ENCODE results near the gene KIF4A.
A peak's percentile ranks its signal among the peaks of the same experiment; 100 is the strongest.
"Not testable (repeated sequence)": the region's sequence is repeated elsewhere in the genome, so short reads cannot be mapped to it uniquely, and the experiment has no call there.

The KIF4A gene, protein sequence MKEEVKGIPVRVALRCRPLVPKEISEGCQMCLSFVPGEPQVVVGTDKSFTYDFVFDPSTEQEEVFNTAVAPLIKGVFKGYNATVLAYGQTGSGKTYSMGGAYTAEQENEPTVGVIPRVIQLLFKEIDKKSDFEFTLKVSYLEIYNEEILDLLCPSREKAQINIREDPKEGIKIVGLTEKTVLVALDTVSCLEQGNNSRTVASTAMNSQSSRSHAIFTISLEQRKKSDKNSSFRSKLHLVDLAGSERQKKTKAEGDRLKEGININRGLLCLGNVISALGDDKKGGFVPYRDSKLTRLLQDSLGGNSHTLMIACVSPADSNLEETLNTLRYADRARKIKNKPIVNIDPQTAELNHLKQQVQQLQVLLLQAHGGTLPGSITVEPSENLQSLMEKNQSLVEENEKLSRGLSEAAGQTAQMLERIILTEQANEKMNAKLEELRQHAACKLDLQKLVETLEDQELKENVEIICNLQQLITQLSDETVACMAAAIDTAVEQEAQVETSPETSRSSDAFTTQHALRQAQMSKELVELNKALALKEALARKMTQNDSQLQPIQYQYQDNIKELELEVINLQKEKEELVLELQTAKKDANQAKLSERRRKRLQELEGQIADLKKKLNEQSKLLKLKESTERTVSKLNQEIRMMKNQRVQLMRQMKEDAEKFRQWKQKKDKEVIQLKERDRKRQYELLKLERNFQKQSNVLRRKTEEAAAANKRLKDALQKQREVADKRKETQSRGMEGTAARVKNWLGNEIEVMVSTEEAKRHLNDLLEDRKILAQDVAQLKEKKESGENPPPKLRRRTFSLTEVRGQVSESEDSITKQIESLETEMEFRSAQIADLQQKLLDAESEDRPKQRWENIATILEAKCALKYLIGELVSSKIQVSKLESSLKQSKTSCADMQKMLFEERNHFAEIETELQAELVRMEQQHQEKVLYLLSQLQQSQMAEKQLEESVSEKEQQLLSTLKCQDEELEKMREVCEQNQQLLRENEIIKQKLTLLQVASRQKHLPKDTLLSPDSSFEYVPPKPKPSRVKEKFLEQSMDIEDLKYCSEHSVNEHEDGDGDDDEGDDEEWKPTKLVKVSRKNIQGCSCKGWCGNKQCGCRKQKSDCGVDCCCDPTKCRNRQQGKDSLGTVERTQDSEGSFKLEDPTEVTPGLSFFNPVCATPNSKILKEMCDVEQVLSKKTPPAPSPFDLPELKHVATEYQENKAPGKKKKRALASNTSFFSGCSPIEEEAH

GRCh38 chrX:70289793-70290770 lies at the start of gene KIF4A, which contains the start of gene PDZD11:
TSS of gene KIF4A (plus strand) at chrX:70290104. CDS start at chrX:70290459, 355 bp downstream.
TSS of gene PDZD11 (minus strand) at chrX:70289927. CDS start at chrX:70289341, 586 bp downstream.
- peak within 1 kb of the TSS in 19 of 21 experiments; percentile 34 to 80 (median 71) for H3K27ac ChIP-seq
- peak within 1 kb of the TSS; percentile 41 to 62 (median 48) for H3K4me3 ChIP-seq

GRCh38 chrX:70240751-70241150 lies 49.2 kb upstream of the KIF4A start:
- Histone ChIP-seq H3K4me3 (no peak overlapping the region), H3K27ac (no peak overlapping the region)

DNA sequence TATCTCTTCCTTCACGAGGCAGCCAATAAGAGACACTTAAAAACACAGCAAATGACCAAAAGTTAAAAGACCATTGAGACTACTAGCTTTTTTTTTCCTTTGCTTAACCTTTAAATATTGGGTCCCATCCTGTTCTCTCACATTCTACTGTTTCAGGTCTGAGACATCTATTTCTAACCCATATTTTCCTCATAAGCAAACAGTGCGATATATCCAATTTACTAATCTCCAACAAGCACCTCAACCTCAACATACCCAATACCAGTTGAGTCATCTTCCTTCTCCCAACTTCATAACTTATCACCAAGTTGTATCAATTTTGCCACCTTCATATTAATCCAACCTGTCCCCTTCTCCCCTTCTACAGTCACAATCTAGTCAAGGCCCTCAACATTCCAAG lies 48.4 kb upstream of the KIF4A start:
- Histone ChIP-seq H3K4me3 (no peak overlapping the region), H3K27ac (no peak overlapping the region)

GRCh38 chrX:70243601-70244000 lies 46.3 kb upstream of the KIF4A start:
- not testable (repeated sequence) for H3K4me3 ChIP-seq, H3K27ac ChIP-seq

- Histone ChIP-seq H3K4me3 (no peak overlapping the region), H3K27ac (no peak overlapping the region)
These were observed 45.0 kb upstream of the KIF4A start for GRCh38 chrX:70244881-70245280.

DNA sequence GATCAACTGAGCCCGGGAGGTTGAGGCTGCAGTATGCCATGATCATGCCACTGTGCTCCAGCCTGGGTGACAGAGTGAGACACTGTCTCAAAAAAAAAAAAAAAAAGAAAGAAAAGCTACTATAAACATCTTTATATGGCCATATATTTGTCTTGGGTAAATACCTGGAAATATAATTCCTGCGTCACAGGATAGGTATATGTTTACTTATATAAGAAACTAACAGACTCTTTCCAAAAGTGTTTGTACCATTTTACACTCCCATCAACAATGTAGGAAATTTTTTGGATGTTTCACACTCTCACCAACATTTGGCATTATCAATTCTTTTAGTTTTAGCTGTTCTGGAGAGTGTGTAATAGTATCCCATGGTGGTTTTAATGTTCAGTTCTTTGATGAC lies 42.7 kb upstream of the KIF4A start:
- no peak overlapping the region for H3K27ac ChIP-seq
- no peak overlapping the region for H3K4me3 ChIP-seq

- no peak overlapping the region for H3K4me3 ChIP-seq
- no peak overlapping the region for H3K27ac ChIP-seq
These were observed 37.4 kb upstream of the KIF4A start for GRCh38 chrX:70252491-70252890.

GRCh38 chrX:70253377-70254062 lies 36.4 kb upstream of the KIF4A start:
- H3K27ac ChIP-seq, result peak overlapping the region in 1 of 21 experiments; percentile 30
- no peak overlapping the region for H3K4me3 ChIP-seq

GRCh38 chrX:70254063-70254400 lies 35.9 kb upstream of the KIF4A start:
- H3K27ac ChIP-seq, result peak overlapping the region in 1 of 21 experiments; percentile 30
- no peak overlapping the region for H3K4me3 ChIP-seq

GRCh38 chrX:70254909-70255308 lies 35.0 kb upstream of the KIF4A start:
- H3K4me3 ChIP-seq, result no peak overlapping the region
- no peak overlapping the region for H3K27ac ChIP-seq

DNA sequence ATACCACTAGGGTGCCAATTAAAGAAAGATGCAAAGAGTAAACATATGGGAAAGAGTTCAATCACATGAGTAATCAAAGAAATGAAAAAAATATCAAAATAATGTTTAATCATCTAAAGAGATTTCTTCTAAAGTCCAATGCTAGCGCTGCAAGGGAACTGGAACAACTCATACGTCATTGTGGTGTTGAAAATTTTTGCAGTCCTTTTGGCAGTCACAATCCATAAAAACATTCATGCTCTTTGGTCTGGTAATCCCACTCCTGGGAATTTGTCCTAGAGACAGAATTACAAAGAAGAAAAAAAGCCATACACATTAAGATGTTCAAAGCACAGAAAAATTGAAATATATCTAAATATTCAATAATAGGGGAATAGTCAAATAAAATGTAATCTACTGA lies 34.5 kb upstream of the KIF4A start:
- no peak overlapping the region for H3K4me3 ChIP-seq
- H3K27ac ChIP-seq, result no peak overlapping the region

DNA sequence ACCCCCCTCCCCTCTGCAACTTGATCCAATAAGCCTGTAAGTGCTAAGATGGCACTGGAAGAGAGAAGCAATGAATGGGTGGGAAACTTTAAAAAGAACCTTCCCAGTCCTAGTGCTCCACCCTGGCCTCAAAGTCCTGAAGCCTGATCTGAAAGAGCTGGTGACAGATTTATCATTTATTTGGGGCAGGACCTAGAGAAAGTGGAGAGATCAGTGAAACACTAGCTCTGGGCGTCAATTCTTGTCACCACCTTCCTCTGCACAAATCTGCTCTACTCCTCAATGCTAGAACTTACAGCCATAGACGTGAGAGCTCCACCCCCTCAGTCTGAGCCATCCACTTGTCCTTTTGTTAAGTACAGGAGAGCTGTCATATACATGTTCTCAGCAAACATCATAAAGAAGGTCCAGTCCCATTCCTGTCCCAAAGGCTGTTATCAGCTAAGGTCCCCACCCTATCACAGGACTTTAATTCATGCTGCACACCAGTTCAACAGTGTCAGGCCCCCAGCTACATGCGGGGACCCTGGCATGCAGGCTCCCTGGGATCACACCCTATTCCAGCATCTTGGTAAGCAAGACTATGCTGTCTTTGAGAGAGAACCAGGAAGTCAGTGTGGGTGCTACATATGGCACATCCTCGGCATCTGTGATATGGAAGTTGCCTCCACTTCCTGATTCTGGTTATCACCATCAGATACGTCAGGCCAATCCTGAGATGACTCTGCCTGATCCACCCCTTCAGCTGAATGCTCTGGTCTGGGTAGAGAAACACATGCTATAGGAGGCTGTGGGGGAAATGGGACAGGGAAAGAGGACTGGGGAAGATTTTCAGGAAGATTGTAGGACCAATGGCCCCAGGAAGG lies 32.2 kb upstream of the KIF4A start:
- H3K4me3 ChIP-seq, result no peak overlapping the region
- no peak overlapping the region for H3K27ac ChIP-seq

DNA sequence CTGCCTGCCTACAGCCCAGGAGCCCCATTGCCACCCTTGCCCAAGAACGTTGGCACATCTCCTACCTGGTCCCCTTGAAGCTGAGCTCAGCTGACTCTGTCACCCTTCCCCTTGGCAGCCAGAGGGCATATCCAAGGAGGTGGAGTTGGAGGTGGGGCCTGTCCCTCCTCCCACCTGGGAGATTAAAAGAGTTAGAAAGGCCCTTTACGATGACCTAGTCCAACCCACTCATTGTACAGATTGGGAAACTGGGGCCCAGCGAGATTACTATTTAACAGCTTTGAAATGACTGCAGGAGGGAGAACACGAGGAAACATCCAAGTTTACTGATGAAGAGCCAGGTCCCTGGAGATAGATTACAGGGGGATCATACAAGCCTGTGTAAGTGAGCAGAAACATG lies 29.8 kb upstream of the KIF4A start, which contains the start of gene P2RY4:
P2RY4 (minus strand) TSS at position 101 of the 400 bp plus-strand sequence. CDS start 580 bp downstream, outside the sequence.
- H3K4me3 ChIP-seq, result no peak within 1 kb of the TSS
- no peak within 1 kb of the TSS for H3K27ac ChIP-seq

DNA sequence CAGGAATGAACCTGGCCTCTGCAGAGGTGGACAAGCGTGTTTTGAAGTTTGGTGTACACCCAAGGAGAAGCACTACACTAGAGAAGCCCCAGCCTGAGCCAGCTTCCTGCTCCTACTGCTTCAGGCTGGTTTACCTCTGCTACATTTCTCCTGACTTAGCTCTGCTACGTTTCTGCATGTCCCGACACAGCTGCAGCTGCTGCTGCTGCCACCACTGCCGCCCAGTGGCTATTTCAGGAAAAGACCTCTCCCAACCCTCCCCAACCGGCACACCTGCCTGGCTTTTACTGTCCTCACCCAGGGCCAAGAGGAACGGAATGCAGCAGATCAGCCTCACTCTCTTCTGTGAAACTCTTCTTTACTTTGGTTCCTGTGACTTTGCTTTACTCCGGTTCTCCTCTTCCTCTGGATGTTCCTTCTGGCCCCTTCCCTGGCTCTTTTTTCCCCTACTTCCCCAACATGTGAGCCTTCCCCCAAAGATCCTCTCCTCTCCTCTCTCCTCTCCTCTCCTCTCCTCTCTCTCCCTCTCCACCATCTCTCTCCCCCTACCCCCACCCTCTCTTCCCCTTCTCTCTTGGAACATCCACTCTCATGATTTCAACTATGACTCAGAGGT lies 26.8 kb upstream of the KIF4A start:
- Histone ChIP-seq H3K27ac (no peak overlapping the region), H3K4me3 (no peak overlapping the region)

GRCh38 chrX:70264784-70265183 lies 25.1 kb upstream of the KIF4A start:
- H3K27ac ChIP-seq, result no peak overlapping the region

GRCh38 chrX:70268034-70268433 lies 21.9 kb upstream of the KIF4A start, which contains the start of gene ARR3:
TSS of gene ARR3 (plus strand) at chrX:70268334. CDS start at chrX:70269386, 1,052 bp downstream.
- Histone ChIP-seq H3K4me3 (no peak within 1 kb of the TSS), H3K27ac (no peak within 1 kb of the TSS)

More at GRCh38 chrX:70264784-70265183, 25.1 kb upstream of the KIF4A start:
- H3K4me3 ChIP-seq, result no peak overlapping the region

DNA sequence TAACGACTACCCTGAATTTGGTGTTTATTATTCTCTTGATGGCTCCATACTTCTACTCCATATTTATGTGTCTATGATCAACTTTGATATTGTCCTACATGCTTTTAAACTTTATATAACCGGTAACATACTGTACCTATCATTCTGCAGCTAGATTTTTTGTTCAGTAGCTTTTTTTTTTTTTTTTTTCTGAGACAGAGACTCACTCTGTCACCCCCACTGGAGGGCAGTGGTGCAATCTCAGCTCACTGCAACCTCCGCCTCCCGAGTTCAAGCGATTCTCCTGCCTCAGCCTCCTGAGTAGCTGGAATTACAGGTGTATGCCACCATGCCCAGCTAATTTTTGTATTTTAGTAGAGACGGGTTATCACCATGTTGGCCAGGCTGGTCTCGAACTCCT lies 15.9 kb upstream of the KIF4A start:
- H3K27ac ChIP-seq, H3K4me3 ChIP-seq: not testable (repeated sequence)
